HG03565 (cell line): Measurements from ENCODE around the gene HOXC5.
A peak's percentile ranks its signal among the peaks of the same experiment; 100 is the strongest.

Experiments
- ATAC-seq: cut with Tn5 transposase; IDR thresholded peaks from one replicate; pipeline ENCODE4 v1.9.1; 2021; ENCODE audit warnings: mild to moderate bottlenecking, moderate library complexity; ENCODE audit not compliant: unreplicated experiment

HOXC5 gene

DNA sequence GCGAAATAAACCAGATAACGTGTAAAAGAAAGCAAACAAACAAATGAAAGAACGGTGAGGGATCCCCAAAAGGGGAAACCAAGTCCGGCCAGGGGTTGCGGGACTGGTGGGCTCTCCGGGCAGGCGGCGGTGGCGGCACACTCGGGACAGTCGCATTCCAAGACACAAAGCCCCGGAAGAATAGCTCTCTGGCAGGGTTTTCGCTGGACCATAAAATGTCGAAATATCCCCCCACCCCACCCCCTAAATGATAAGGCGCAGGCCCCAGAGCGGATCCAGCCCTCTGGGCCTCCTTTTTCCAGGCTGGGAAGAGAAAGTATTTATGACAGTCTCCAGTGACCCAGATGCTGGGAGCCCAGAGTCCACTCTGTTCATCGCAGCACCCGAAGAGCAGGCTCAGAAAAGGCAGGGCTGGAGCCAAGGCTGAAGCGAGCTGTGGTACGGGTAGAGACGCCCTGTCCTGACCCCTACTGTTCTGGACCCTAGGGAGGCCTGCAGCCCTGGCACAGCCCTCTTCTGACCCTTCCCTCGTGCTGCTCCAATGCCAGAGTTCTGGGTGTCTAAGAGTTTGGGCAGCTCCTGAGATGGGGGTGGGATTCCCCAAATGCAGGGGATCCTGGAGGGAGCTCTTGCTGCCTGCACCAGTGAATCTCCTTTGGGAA is 26.2 kb upstream of the HOXC5 start:
- ATAC-seq: no peak

DNA sequence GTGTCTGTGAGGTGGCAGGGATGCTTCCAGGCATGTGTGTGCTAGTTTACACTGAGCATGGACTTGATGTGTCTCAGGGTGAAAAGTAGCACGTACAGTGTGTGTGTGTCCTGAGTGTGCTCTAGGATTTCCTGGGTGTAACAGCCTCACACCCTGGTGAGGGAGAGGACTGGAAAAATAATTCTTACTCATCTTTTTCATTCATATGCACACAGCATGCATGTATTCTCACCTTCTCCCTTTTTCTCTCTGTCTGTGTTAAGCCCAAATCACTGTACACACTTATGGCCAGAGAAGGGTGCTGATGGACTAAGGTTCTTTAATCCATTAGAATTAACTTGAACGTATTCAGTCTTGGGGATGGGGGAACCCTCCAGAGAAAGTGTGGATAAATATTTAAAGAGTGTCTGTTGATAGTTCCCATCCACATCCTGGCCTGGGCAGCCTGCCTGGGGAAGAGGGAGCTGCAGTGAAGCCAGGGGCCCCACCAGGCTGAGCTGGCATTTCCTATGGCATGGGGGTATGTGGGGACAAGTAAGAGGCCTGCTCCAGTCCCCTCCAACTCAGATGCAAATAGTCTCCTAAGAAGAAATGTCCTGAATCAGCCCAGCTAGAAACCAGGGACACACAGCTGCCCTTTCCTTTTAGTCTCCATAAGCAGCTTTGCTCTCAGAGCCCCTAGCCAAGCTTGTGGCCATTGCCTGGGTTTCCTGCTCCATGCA is 25.2 kb upstream of the HOXC5 start:
- ATAC-seq: no peak

DNA sequence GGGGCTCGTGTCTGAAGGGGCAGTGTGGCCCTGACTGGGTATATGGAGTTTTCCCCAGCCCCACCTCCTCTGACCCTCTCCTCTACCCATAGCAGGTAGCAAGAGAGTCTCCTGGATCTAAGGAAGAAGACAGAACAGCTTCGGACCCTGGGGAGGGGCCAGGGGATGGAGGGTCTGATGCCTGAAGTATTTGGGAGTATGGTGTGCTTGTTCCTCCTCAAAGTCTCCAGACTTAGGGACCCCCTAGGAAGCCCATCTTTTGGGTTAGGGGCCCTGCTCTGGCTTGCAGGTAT is 24.6 kb upstream of the HOXC5 start:
- ATAC-seq: no peak

DNA sequence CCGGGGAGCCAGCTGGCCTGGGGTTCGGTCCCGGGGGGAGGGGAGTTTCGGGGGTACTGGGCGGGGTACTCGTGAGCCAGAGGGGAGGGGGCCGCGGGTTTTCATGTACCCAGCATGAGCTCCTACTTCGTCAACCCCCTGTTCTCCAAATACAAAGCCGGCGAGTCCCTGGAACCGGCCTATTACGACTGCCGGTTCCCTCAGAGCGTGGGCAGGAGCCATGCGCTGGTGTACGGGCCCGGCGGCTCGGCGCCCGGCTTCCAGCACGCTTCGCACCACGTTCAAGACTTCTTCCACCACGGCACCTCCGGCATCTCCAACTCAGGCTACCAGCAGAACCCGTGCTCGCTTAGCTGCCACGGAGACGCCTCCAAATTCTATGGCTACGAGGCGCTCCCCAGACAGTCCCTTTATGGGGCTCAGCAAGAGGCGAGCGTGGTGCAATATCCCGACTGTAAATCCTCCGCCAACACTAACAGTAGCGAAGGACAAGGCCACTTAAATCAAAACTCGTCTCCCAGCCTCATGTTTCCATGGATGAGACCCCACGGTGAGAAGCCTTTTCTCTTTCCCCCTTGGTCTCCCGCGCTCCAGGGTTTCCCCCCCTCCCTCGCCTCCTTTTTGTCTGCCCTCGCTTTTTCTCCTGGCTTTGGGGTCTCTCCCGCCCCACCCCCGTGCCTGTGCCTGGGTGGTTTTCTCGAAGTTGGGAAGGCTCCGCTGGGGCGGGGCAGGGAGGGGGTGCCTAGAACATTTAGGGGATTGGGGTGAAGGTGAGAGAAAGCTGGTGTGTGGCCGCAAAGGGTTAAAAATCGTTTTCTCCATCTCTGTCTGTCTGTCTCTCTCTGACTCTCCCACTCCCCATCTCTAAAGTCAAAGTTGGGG is 23.4 kb upstream of the HOXC5 start:
- ATAC-seq: no peak

DNA sequence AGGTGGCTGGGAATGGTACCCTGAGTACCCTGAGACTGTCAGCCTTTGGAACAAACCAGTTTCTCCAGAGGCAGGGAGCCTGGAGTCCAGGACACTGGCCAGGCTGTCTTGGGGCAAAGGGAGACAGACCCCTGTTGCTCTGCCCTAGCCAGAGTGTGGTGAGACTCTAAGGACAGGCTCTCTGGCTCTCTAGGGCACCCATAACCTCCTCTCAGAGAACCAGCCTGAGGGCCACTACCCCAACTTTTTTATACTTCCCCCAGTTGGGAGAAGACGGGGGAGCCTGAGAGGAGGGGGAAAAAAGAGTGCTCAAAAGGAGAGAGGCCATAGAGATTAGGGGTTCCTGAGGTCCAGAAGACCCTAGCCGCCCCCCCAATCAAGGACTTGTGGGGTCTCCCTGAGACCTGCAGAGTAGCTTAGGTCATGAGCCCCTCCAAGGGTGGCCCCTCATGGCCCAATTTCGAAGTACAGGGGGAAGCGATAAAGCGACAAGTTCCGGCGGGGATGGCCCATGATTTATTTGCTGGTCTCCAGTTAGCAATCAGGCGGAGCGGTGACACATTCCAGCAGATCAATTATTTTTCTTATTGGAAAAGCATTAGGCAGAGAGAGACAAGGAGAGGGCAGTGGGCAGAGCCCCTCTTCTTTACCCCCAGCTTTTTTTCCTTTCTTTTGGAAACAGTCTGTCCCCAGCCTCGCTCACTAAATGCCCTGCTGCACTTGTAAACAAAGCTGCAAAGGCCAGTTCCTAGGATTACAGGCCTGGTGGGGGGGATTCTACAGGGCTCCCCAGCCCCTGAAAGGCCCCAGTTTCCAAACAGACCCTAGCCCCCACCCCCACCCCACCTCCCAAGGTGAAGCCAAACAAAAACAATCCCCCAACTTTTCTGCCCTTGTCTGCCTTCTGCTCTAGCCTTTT is 22.5 kb upstream of the HOXC5 start:
- ATAC-seq: no peak

DNA sequence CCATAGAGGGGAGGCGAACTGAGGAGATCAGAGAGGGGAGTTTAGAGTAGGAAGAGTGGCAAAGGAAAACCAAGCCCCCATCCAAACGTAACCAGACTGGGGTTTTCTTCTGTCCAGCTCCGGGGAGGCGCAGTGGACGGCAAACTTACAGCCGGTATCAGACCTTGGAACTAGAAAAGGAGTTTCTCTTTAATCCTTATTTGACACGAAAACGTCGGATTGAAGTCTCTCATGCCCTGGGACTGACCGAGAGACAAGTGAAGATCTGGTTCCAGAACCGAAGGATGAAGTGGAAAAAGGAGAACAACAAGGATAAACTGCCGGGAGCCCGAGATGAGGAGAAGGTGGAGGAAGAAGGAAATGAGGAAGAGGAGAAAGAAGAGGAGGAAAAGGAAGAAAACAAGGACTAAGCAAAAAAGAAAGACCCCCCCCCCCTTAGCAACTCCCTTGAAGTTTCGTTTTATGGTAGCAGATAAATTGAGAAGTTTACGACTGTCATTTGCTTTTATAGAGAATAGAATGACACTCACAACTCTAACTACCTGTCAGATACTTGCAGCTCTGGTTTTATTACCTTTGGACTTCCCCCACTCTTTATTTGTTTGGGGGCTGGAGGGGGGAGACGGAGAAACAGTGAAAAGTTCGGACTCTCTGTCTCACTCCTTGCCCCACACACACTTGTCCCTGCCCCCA is 21.7 kb upstream of the HOXC5 start:
- ATAC-seq: no peak

DNA sequence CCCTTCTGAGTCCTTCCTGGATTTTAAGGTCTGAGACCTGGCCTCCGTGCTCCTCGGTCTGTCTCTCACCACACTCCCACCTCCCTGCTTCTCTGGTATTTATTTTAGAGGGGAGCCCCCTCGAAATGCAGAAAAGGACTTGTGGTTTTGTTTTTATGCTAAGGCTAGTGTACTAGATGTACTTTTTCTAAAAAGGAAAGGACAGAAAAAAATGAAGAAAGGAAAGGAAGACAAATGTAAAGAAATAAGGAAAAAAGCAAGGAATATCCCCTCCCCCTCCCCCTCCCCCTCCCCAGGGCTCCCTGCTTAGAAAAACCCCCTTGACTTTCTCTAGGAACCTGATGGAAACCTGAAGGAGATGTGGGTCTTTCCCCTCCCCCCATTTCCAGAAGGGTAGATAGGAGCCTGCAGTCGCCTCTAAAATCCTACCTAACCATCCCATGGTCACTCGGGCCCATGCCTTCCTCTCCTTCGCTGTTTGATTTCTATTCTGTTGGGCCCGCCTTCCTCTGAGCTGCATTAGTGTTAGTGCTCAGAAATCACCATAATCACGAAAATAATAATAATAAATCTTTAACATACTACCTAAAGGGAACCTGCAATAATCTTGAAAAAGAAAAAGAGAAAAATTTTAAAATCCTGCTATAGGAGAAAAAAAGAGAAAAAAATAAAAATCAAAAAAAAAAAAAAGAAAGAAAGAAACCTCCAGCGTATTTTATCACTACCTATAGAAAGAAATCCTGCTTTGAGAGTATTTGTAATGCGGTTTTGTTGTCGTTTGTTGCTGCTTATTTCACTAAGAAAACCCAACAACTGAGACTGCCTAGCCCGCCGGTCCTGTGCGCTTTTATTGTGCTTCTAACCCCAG is 21.0 kb upstream of the HOXC5 start:
- no peak for ATAC-seq

DNA sequence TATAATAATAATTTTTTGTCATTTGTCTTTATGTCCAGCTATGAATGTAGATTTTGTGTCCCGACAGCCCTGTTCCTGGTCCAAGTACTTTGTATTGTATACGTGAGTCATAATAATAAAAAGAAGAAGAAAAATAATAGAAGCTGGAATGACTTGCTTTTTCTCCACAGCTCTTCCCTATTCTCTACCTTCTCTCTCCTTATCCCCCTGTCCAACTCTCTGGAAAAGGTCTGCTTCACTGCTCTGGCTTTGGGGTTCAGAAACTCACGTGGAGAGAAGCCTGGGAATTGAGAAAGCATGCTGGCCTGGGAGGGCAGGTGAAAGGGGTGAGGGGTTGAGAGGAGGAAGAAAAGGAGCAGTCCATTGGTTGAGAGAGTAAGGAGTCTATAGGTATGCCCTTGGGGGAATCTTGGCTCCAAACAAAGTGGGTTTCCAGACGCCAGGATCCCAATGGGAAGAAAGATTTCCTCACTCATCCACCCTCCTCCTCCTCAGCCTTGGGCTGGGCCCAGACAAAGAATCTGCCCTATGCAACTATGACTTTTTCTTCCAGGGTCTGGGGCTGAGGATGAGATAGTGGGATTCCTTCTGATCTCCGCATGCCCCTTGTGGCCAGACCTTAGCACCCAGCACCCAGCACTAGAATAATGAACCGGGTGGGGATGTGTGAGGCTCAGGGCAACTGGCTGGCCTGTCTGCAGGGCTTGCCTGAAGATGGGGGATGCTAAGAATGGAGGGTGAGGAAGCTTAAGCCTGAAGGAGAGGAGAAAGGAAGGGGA is 20.0 kb upstream of the HOXC5 start:
- no peak for ATAC-seq

DNA sequence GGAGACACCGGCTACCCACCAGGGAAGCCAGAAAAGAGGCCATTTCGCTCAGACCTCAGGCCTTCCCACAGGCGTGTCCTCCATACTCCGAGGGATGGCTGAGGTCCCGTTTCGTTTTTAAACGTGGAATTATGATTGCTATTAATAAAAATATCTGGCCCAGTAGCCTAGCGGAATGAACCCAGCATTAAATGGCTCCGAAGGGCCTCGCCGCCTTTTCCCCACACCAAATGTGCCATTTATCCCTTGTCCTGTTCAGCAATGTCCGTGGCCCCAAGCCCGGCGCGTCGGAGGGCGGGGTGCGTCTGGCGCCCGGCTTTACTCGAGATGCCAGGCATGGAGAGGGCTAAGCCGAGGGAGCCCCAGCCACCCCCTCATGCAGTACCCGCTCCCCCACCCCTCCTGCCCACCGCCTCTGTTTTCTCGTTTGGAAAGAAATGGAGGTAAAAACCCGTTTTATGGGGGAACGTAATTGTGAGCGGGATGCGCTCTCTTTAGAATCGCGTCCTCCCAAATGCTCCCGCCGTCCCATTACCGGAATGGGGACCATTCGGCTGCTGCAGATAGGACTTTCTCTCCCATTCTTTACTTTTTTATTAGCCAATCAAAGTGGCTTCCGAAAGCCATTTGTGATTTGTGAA is 18.4 kb upstream of the HOXC5 start:
- no peak for ATAC-seq

DNA sequence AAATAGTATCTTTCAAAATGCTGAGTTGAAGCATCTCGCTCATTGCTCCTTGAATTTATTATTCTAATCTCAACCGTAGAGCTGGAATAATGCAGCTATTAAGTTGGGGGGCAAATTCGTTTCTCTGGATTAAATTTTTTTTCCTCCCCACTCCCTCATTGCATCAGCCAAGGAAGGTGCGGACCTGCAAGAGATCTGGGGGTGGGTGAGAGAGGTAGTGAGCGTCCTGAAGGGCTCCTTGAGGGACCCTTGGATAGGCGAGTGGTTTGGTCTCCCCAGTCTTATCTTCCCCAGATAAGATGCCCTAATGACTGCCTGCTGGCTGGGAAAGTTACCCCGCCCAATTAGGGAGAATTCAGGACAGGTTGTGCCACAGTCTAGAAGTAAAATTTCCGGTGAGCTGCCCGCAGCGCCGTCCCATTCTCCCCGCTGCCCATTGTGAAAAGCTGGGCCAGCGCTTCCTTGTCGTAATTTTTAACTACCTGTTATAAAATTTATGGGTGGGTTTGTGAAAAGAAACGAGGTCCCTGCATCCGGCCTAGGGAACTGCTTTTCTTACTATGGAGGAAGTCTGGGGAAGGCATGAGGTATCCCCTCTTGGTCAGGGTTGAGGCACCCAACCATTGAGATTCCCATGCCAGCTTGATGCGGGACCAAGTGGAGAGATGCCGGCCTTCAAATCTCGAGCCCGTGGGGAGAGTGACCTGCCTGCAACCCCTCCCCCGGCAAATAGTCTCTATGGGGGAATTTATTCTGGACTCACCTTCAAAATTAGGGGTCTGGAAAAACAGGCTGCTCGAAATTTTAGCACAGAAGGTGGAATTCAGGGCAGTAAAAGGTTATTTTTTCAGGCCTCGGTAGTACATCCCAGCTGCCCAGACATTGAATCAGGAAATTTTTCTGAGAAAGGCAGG is 17.6 kb upstream of the HOXC5 start:
- ATAC-seq: no peak

DNA sequence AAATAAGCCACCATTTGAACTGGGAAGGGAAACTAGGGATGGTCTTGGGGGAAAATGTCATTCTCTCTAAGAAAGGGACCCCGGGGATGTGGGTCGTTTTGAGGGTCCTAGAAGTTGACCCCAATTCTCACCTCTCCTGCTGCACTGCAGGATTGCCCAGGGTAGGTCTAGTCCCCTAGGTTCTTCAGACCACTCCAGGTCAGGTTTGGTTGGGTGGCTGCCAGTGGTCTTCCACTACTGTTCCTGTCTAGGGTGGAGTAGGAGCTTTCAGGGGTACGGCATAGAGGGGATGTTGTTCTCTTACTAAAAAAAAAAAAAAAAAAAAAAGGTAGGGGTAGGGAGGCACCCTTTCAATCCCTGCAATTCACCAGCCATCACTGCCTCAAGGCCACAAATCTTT is 16.8 kb upstream of the HOXC5 start:
- no peak for ATAC-seq

DNA sequence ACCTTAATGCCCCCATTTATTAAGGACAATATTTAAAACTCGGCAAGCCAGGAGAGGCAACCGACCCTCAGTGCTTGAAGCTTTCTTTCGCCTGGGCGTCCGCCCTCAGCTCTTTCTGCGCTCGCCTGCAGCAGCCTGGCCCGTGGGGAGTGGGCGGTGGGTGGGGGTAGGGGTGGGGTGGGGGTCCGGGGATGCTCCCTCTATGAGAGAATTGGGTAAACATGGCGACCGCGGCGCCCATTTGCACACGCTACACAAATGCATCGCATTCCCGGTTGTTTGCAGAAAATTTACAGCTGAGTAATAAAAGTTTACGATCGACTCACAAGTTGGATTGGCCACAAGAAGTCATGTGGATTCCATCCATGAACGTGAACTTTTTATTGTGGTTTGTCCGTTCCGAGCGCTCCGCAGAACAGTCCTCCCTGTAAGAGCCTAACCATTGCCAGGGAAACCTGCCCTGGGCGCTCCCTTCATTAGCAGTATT is 16.3 kb upstream of the HOXC5 start:
- no peak for ATAC-seq

DNA sequence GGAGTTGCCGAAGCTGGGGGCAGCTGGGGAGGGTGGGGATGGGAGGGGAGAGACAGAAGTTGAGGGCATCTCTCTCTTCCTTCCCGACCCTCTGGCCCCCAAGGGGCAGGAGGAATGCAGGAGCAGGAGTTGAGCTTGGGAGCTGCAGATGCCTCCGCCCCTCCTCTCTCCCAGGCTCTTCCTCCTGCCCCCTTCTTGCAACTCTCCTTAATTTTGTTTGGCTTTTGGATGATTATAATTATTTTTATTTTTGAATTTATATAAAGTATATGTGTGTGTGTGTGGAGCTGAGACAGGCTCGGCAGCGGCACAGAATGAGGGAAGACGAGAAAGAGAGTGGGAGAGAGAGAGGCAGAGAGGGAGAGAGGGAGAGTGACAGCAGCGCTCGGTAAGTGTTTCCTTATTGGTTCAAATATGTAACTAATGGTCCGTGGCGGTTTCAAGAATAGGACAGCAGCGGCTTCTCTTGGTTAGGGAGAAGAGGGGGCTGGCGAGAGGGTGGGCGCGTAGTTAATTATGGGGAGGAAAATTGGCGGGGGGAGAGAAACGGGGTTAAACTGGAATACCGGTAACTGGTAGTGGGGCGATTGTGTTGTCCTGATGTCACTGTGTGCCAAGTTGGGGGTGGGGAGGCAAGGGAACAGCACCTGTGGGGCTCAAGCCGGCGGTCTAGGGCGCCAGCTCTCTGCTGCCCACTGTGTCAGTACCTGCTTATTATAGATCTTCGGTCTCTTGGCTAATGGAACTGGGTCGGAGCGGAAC is 15.6 kb upstream of the HOXC5 start:
- ATAC-seq: peak; percentile 15

DNA sequence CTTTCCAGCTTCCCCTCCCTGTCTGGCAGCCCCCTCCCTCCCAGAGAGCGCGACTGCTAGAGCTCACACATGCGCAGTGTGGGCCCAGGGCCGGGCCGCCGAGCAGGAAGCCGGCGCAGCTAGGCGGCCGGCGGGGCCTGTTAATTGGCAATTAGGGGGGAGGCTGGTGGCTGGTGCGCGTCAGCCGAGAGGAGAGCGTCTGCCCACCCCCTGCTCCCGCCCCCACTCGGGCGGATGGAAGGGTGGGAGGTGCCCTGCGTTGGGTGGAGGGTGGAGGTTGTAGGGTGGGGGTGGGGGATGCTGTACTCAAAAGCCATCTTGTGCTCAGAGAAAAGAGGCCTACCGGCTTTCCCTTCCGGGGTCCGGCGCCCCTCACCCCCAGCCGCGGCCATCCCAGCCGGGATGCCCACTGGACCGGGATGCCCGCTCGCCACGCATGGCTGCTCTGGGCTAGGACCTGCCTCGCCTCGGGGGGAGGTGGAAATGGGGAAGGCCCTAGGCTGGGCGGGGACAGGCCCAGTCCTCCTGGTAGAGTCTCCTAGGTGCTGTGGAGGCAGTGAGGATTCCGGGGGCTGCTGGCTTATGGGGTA is 14.9 kb upstream of the HOXC5 start:
- peak; percentile 64 for ATAC-seq

DNA sequence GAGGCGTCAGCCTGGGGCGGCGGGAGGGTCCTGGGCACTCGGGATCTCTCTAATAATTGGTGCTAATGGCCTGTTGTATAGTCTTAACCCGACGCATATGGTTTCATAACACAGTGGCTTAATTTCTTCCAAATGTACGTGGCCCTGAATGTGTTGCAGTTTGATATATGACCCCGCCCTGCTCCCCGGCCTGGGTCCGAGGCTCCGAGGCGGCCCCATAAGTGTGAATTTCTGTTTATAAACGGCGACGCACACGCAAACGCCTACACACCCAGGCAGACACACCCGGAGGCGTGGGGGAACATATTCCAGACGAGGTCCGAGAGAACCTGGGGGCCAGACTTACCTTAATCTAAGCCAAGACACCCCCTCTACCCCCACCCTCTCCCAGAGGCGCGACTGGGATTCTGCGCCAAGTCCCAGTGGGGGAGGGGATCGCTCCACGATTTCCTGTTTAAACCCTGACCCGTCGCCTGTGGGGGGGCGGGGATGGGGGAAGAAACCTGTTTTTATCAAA is 14.3 kb upstream of the HOXC5 start:
- ATAC-seq: no peak
